ENCODE results near the gene LUZP4. TPM values are rescaled to one million over a fixed set of nuclear protein-coding genes. Genes with fewer than 3 reads are reported as not detected.

LUZP4 gene, protein sequence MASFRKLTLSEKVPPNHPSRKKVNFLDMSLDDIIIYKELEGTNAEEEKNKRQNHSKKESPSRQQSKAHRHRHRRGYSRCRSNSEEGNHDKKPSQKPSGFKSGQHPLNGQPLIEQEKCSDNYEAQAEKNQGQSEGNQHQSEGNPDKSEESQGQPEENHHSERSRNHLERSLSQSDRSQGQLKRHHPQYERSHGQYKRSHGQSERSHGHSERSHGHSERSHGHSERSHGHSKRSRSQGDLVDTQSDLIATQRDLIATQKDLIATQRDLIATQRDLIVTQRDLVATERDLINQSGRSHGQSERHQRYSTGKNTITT
- total RNA-seq, result not detected

DNA sequence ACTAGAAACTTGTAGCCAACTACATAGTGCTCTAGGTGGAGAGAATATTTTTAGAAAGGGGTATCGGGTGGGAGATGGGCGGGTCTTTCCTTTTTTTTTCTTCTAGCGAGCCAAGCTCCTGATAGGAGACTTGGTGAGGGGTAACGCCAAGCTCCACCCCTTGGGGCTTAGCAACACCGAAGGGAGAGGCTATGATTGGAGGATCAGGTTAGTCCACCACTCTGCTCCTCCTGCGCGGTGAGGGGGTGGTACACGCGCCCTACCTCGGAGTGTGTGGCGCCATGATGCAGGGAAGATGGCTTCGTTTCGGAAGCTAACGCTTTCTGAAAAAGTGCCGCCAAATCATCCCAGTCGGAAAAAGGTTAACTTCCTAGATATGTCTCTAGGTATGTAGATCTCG, at the start of gene LUZP4:
TSS of gene LUZP4 (plus strand) at position 251 of the 400 bp plus-strand sequence. CDS start at position 296, 45 bp downstream.

Other genes starting within 250 kb of the LUZP4 start
- not detected for gene RBMXL3, start 100.3 kb upstream of the LUZP4 start, total RNA-seq
- gene LRCH2, start 55.6 kb upstream of the LUZP4 start, total RNA-seq, result 23.3 TPM

Measured in camera-type eye (tissue), 1 donor.